Calu3 (cell line): Measurements from ENCODE around the gene OGA. TPM values are rescaled to one million over a fixed set of nuclear protein-coding genes. Genes with fewer than 3 reads are reported as not detected.

Experiments
- BruUV-seq: library from RNA; stranded (reverse); fragments of 400-500 nt; replicated peaks from 2 replicates; lab custom pipeline; 2021; lab: Mats Ljungman, UMichigan
- CTCF ChIA-PET: fragments of 300-600 bp; sonication (Branson Sonifier 250); formaldehyde crosslinking; loops from one replicate; lab custom pipeline; 2022; ENCODE audit warnings: antibody characterized with exemption; lab: Charles Lee
- DNase-seq: peaks from one replicate; pipeline ENCODE4 v3.0.0; 2022
- H3K27ac Mint-ChIP-seq: one replicate; pipeline ENCODE4 v1.8.0; 2022; ENCODE audit warnings: mixed read lengths; ENCODE audit not compliant: unreplicated experiment
- H3K27me3 Mint-ChIP-seq: one replicate; pipeline ENCODE4 v1.8.0; 2022; ENCODE audit warnings: mixed read lengths; ENCODE audit not compliant: unreplicated experiment
- H3K36me3 Mint-ChIP-seq: one replicate; pipeline ENCODE4 v1.8.0; 2022; ENCODE audit warnings: mild to moderate bottlenecking, moderate library complexity, mixed read lengths; ENCODE audit not compliant: insufficient read depth, unreplicated experiment
- H3K4me1 Mint-ChIP-seq: one replicate; pipeline ENCODE4 v1.8.0; 2022; ENCODE audit warnings: mild to moderate bottlenecking, low read depth, mixed read lengths; ENCODE audit not compliant: unreplicated experiment
- H3K4me3 Mint-ChIP-seq: one replicate; pipeline ENCODE4 v1.8.0; 2022; ENCODE audit warnings: mild to moderate bottlenecking, low read depth, moderate library complexity, mixed read lengths; ENCODE audit not compliant: unreplicated experiment
- H3K9me3 Mint-ChIP-seq: one replicate; pipeline ENCODE4 v1.8.0; 2022; ENCODE audit warnings: low read depth, mixed read lengths; ENCODE audit not compliant: unreplicated experiment
- CTCF ChIP-seq: fragments of 200-600 bp; IDR thresholded peaks from one replicate; pipeline ENCODE4 v1.8.0; 2022; ENCODE audit warnings: antibody characterized with exemption; ENCODE audit not compliant: unreplicated experiment
- intact Hi-C: fragments of 100-400 bp; cut with micrococcal nuclease; formaldehyde crosslinking; loops from one replicate; pipeline ENCODE4 v1.10.0; 2022; ENCODE audit not compliant: unreplicated experiment
- total RNA-seq: library from RNA; stranded (reverse); gene quantifications from 2 replicates; pipeline ENCODE4 v1.2.3, GENCODE V29; 2022

Gene OGA
- total RNA-seq, 1 experiment from 2014 or later = 59.0 TPM

GRCh38 chr10:101839002-101839401 is 20.8 kb upstream of the OGA start:
- DNase-seq = no peak
- H3K36me3 Mint-ChIP-seq = peaks cover 17% of the 10 kb centered on the region
- intact Hi-C loops = no loop called here
- no peak overlapping the region for H3K27ac Mint-ChIP-seq
- peaks cover 17% of the 10 kb centered on the region for H3K4me1 Mint-ChIP-seq
- CTCF ChIA-PET = interaction anchor here (0.6 to 3.2 kb wide), 4 partner anchors 26 to 208 kb away, joined by 3 to 47 read pairs (median 4); no protein-coding TSS in a partner anchor
- no peaks in the 10 kb centered on the region for H3K27me3 Mint-ChIP-seq
- BruUV-seq = no TSS peak
- H3K9me3 Mint-ChIP-seq = no peaks in the 10 kb centered on the region
- no peak for TF ChIP-seq CTCF
- H3K4me3 Mint-ChIP-seq = peak overlapping the region; percentile 66

GRCh38 chr10:101838416-101838970 is 20.2 kb upstream of the OGA start:
- Mint-ChIP-seq H3K4me3 (no peak overlapping the region), H3K36me3 (peaks cover 14% of the 10 kb centered on the region), H3K4me1 (peaks cover 17% of the 10 kb centered on the region), H3K27ac (no peak overlapping the region), H3K9me3 (no peaks in the 10 kb centered on the region), H3K27me3 (no peaks in the 10 kb centered on the region)
- no peak for DNase-seq
- BruUV-seq = no TSS peak
- no peak for TF ChIP-seq CTCF
- intact Hi-C loops = no loop called here
- CTCF ChIA-PET = interaction anchor here (0.7 kb wide), 1 partner anchor 41 kb away, joined by 3 read pairs; no protein-coding TSS in a partner anchor

- TF ChIP-seq CTCF = no peak
- H3K9me3 Mint-ChIP-seq = no peaks in the 10 kb centered on the region
- intact Hi-C loops = no loop called here
- H3K27ac Mint-ChIP-seq = no peak overlapping the region
- peaks cover 9% of the 10 kb centered on the region for H3K36me3 Mint-ChIP-seq
- no TSS peak for BruUV-seq
- H3K4me3 Mint-ChIP-seq = no peak overlapping the region
- DNase-seq = no peak
- CTCF ChIA-PET = no interaction called here
- no peaks in the 10 kb centered on the region for H3K27me3 Mint-ChIP-seq
- H3K4me1 Mint-ChIP-seq = peaks cover 17% of the 10 kb centered on the region
Measured at GRCh38 chr10:101837748-101838147, 19.5 kb upstream of the OGA start.

- Mint-ChIP-seq H3K4me3 (no peak overlapping the region), H3K27me3 (no peaks in the 10 kb centered on the region), H3K36me3 (peaks cover 13% of the 10 kb centered on the region), H3K4me1 (peaks cover 25% of the 10 kb centered on the region), H3K27ac (no peak overlapping the region), H3K9me3 (no peaks in the 10 kb centered on the region)
- TF ChIP-seq CTCF = no peak
- CTCF ChIA-PET = interaction anchor here (0.6 to 0.9 kb wide), 5 partner anchors 16 to 224 kb away, joined by 3 to 10 read pairs (median 4); no protein-coding TSS in a partner anchor
- no TSS peak for BruUV-seq
- intact Hi-C loops = no loop called here
- DNase-seq = no peak
Measured at GRCh38 chr10:101835362-101835761, 17.1 kb upstream of the OGA start.
